GM19438 (cell line): ENCODE results near the gene VEGFD.

Experiments used
- ATAC-seq: cut with Tn5 transposase; IDR thresholded peaks from one replicate; pipeline ENCODE4 v1.9.1; 2021; ENCODE audit warnings: low read depth; ENCODE audit not compliant: unreplicated experiment

Gene VEGFD

GRCh38 chrX:15384304-15384703 lies at the start of gene VEGFD:
VEGFD (minus strand) TSS chrX:15384413; CDS start chrX:15383946, 467 bp downstream.
- no peak for ATAC-seq

- ATAC-seq: no peak
Observed at GRCh38 chrX:15430584-15430983, 46.4 kb upstream of the VEGFD start.

GRCh38 chrX:15430076-15430475 lies 45.9 kb upstream of the VEGFD start:
- no peak for ATAC-seq

GRCh38 chrX:15425024-15425423 lies 40.8 kb upstream of the VEGFD start:
- no peak for ATAC-seq

- ATAC-seq: no peak
Observed at GRCh38 chrX:15418707-15419181, 34.5 kb upstream of the VEGFD start.

GRCh38 chrX:15418041-15418706 lies 34.0 kb upstream of the VEGFD start:
- ATAC-seq: no peak

GRCh38 chrX:15416133-15416993 lies 32.1 kb upstream of the VEGFD start:
- ATAC-seq: no peak

GRCh38 chrX:15413101-15413500 lies 28.9 kb upstream of the VEGFD start:
- ATAC-seq: no peak

GRCh38 chrX:15410947-15411346 lies 26.7 kb upstream of the VEGFD start:
- ATAC-seq: no peak

- ATAC-seq: no peak
Observed at GRCh38 chrX:15410430-15410829, 26.2 kb upstream of the VEGFD start.

- no peak for ATAC-seq
Observed at GRCh38 chrX:15405846-15406245, 21.6 kb upstream of the VEGFD start.

- no peak for ATAC-seq
Observed at GRCh38 chrX:15404401-15405096, 20.3 kb upstream of the VEGFD start.

- ATAC-seq: no peak
Observed at GRCh38 chrX:15401378-15401777, 17.2 kb upstream of the VEGFD start.

GRCh38 chrX:15399962-15400391 lies 15.8 kb upstream of the VEGFD start:
- ATAC-seq: no peak

- no peak for ATAC-seq
Observed at GRCh38 chrX:15398874-15399273, 14.7 kb upstream of the VEGFD start.

GRCh38 chrX:15395789-15396188 lies 11.6 kb upstream of the VEGFD start:
- ATAC-seq: no peak

GRCh38 chrX:15391850-15392249 lies 7.6 kb upstream of the VEGFD start:
- no peak for ATAC-seq

- ATAC-seq: no peak
Observed at GRCh38 chrX:15382813-15383212, 1.4 kb downstream of the VEGFD start.

- no peak for ATAC-seq
Observed at GRCh38 chrX:15376956-15377355, 7.3 kb downstream of the VEGFD start.

GRCh38 chrX:15373976-15374375 lies 10.2 kb downstream of the VEGFD start:
- no peak for ATAC-seq
